ENCODE data around the gene ALDOC. TPM values are rescaled to one million over a fixed set of nuclear protein-coding genes. Genes with fewer than 3 reads are reported as not detected.
A peak's percentile ranks its signal among the peaks of the same experiment; 100 is the strongest.

Gene ALDOC
- total and polyA plus RNA-seq, 2 of the 13 experiments (the other 11 are each of a cell fraction or from before 2014, with no cell fraction given): 15.4 to 60.9 TPM

GRCh38 chr17:28592260-28592659 lies 15.6 kb upstream of the ALDOC start:
- H3K9ac ChIP-seq (ENCODE audit: insufficient read depth, low read depth, low read length): no peak overlapping the region
- no peak for DNase-seq (ENCODE audit: low spot score)
- no peak for FAIRE-seq
- ChIA-PET POLR2A (no interaction called here), CTCF (ENCODE audit: low intra/inter-chr PET ratio, low total read pairs) (no interaction called here)
- H3K27me3 ChIP-seq (ENCODE audit: control insufficient read depth in 1 of 2, insufficient read depth in 2 of 2, low read length in 2 of 2): no peaks in the 10 kb centered on the region
- ATAC-seq: no peak
- intact Hi-C loops (cut with micrococcal nuclease; ENCODE audit: unreplicated experiment) (no loop called here), in situ Hi-C loops (cut with HindIII; ENCODE audit: extremely low pct_ligation_motif_present, low pct_unique_long_range_greater_than_20kb) (no loop called here)
- TSS peak; percentile 37 for BruUV-seq (replicated peaks)
- H3K4me2 ChIP-seq (ENCODE audit: low read depth, low read length): no peak overlapping the region
- no peak overlapping the region for H3K4me3 ChIP-seq (replicated peaks in 1 of 3; ENCODE audit: insufficient read depth in 1 of 3, low read depth in 2 of 3, low read length in 3 of 3)
- H3K4me1 ChIP-seq (ENCODE audit: insufficient read depth, low read length): peaks cover 3% of the 10 kb centered on the region
- H3K9me3 ChIP-seq (ENCODE audit: low read length): no peaks in the 10 kb centered on the region
- H3K36me3 ChIP-seq (replicated peaks in 1 of 2; ENCODE audit: control insufficient read depth in 1 of 2, insufficient read depth in 2 of 2, low read length in 2 of 2): peaks cover 17 to 43% of the 10 kb centered on the region in 2 experiments
- peaks cover 3% of the 10 kb centered on the region for H3K79me2 ChIP-seq (ENCODE audit: insufficient read depth, low read length)
- H3K27ac ChIP-seq (ENCODE audit: extremely low read length, insufficient read depth, low read length): no peak overlapping the region
- 95% methylated on average over 4 of the region's 4 CpGs for WGBS (ENCODE audit: low lambda C conversion rate)
- H2AFZ ChIP-seq (ENCODE audit: low read length): no peak overlapping the region
- H4K20me1 ChIP-seq (ENCODE audit: insufficient read depth, low read length): no peaks in the 10 kb centered on the region
- TF ChIP-seq IRF2 (CRISPR knock-in tag; IDR thresholded peaks at IDR 0.05) (no peak), DNMT3B (CRISPR knock-in tag; conservative IDR thresholded peaks at IDR 0.05) (no peak), NFE2L1 (CRISPR knock-in tag; IDR thresholded peaks at IDR 0.05; ENCODE audit: borderline replicate concordance) (no peak), ARID4A (CRISPR knock-in tag; IDR thresholded peaks at IDR 0.05; ENCODE audit: borderline replicate concordance) (no peak), ZNF543 (CRISPR knock-in tag; IDR thresholded peaks at IDR 0.05) (no peak), CENPT (CRISPR knock-in tag; IDR thresholded peaks at IDR 0.05; ENCODE audit: low read depth) (no peak), PRDM10 (CRISPR knock-in tag; IDR thresholded peaks at IDR 0.05; ENCODE audit: low read depth) (no peak), ZC3H4 (CRISPR knock-in tag; IDR thresholded peaks at IDR 0.05; ENCODE audit: borderline replicate concordance) (no peak), DPF2 (CRISPR knock-in tag; IDR thresholded peaks at IDR 0.05; ENCODE audit: borderline replicate concordance, low read depth) (no peak), SIN3B (IDR thresholded peaks at IDR 0.05; ENCODE audit: low read length) (no peak), ZNF639 (CRISPR knock-in tag; conservative IDR thresholded peaks at IDR 0.05) (no peak), CAMTA2 (CRISPR knock-in tag; IDR thresholded peaks at IDR 0.05; ENCODE audit: borderline replicate concordance) (no peak), SRSF9 (IDR thresholded peaks at IDR 0.05; ENCODE audit: borderline replicate concordance, insufficient read depth, low read depth, low read length, poor library complexity, severe bottlenecking) (no peak), DR1 (CRISPR knock-in tag; IDR thresholded peaks at IDR 0.05) (no peak), ZNF749 (CRISPR knock-in tag; IDR thresholded peaks at IDR 0.05; ENCODE audit: borderline replicate concordance) (no peak), PAX8 (CRISPR knock-in tag; IDR thresholded peaks at IDR 0.05; ENCODE audit: borderline replicate concordance) (no peak), ZNF468 (CRISPR knock-in tag; IDR thresholded peaks at IDR 0.05) (no peak)
